K562 (cell line): ENCODE data around the gene CCDC88A. TPM values are rescaled to one million over a fixed set of nuclear protein-coding genes. Genes with fewer than 3 reads are reported as not detected.

Experiments used
- CEBPZ ChIP-seq: fragments of 150-350 bp; IDR thresholded peaks from 2 replicates; pipeline ENCODE4 v1.6.1; 2014; ENCODE audit warnings: low read depth, mild to moderate bottlenecking, low read length, borderline replicate concordance
- CHCHD3 ChIP-seq: fragments of 250-450 bp; sonication (Bioruptor Pico); IDR thresholded peaks from 2 replicates; pipeline ENCODE4 v2.1.2; 2022; ENCODE audit warnings: mild to moderate bottlenecking
- DIDO1 ChIP-seq: fragments of 450-650 bp; IDR thresholded peaks from 2 replicates; pipeline ENCODE4 v1.6.1; 2016; ENCODE audit warnings: low read depth, missing biosample characterization, missing genetic modification characterization
- EGR1 ChIP-seq: fragments of 450-650 bp; conservative IDR thresholded peaks from 2 replicates; pipeline ENCODE4 v1.6.1; 2017; ENCODE audit warnings: mild to moderate bottlenecking
- EP300 ChIP-seq: IDR thresholded peaks from 2 replicates; pipeline ENCODE4 v1.6.1; 2012; ENCODE audit warnings: low read length, improper control_type of control experiment
- FUS ChIP-seq: fragments of 200-400 bp; formaldehyde crosslinking; optimal IDR thresholded peaks from 2 replicates; pipeline ENCODE3; 2017; ENCODE audit warnings: low read depth, low read length
- HDAC6 ChIP-seq: IDR thresholded peaks from 2 replicates; pipeline ENCODE4 v1.6.1; 2012; ENCODE audit warnings: low read depth, mild to moderate bottlenecking, control low read depth, inconsistent platforms, low read length, moderate library complexity
- HINFP ChIP-seq: fragments of 450-650 bp; conservative IDR thresholded peaks from 2 replicates; pipeline ENCODE4 v1.6.1; 2016; ENCODE audit warnings: missing genetic modification characterization, low read depth, mild to moderate bottlenecking, control low read depth, missing compliant biosample characterization
- MTA2 ChIP-seq: fragments of 450-650 bp; IDR thresholded peaks from 2 replicates; pipeline ENCODE4 v1.6.1; 2016; ENCODE audit warnings: low read depth
- NCOA2 ChIP-seq, 2 experiments: fragments of 450-650 bp; IDR thresholded peaks; 2 replicates each; pipeline ENCODE4 v1.6.1; 2018; ENCODE audit warnings: mild to moderate bottlenecking in 2 of 2, moderate library complexity in 1 of 2; ENCODE audit not compliant: partially characterized antibody in 2 of 2
- NONO ChIP-seq, 2 experiments: fragments of 200-400 bp in 1 of 2; fragments of 450-650 bp in 1 of 2; formaldehyde crosslinking in 1 of 2; IDR thresholded peaks; 2 replicates each; pipeline ENCODE4 v1.6.1; 2017; ENCODE audit warnings: low read depth in 2 of 2, mild to moderate bottlenecking in 2 of 2, moderate library complexity in 2 of 2, low read length in 1 of 2
- NR1H2 ChIP-seq: sonication (generic); formaldehyde crosslinking; IDR thresholded peaks from 2 replicates; pipeline ENCODE4 v1.4.0; 2020; ENCODE audit warnings: mild to moderate bottlenecking, missing genetic modification reagents
- PCBP1 ChIP-seq: fragments of 200-400 bp; formaldehyde crosslinking; IDR thresholded peaks from 2 replicates; pipeline ENCODE4 v1.6.1; 2018; ENCODE audit warnings: mild to moderate bottlenecking, low read depth, low read length; ENCODE audit not compliant: poor library complexity, severe bottlenecking
- RHOXF2B ChIP-seq: fragments of 250-450 bp; sonication (Bioruptor Pico); conservative IDR thresholded peaks from 2 replicates; pipeline ENCODE4 v1.5.1; 2021
- TAF1 ChIP-seq: IDR thresholded peaks from 2 replicates; pipeline ENCODE4 v1.6.1; 2011; ENCODE audit warnings: mild to moderate bottlenecking, low read length, moderate library complexity; ENCODE audit not compliant: insufficient read depth, control insufficient read depth, severe bottlenecking; ENCODE audit errors: extremely low read depth
- TEAD4 ChIP-seq, 2 experiments: sonication (generic) in 1 of 2; formaldehyde crosslinking in 1 of 2; IDR thresholded peaks; 2 replicates each; pipeline versions ENCODE4 v1.6.1 to v1.8.0; 2012 to 2022; ENCODE audit warnings: borderline replicate concordance in 1 of 2, inconsistent platforms in 1 of 2, low read length in 1 of 2, mild to moderate bottlenecking in 1 of 2, missing genetic modification reagents in 1 of 2
- ZNF507 ChIP-seq: conservative IDR thresholded peaks from 2 replicates; pipeline ENCODE4 v1.6.1; 2017; ENCODE audit warnings: missing genetic modification characterization, missing compliant biosample characterization
- polyA plus RNA-seq, 8 experiments: library from polyadenylated mRNA; depleted of rRNA in 4 of 8; stranded (reverse) in 5 of 8; unstranded in 3 of 8; fragments of >200 nt; fragmentation: Nextera tagmentation in 2 of 8; fragmentation: Illumina TruSeq in 1 of 8; extraction: Ambion mirVana in 2 of 8; extraction: Trizol in 1 of 8; gene quantifications; 2 replicates each; pipeline versions ENCODE4 v1.2.1 to v1.2.3, GENCODE V29; 2011 to 2014; ENCODE audit warnings: inconsistent platforms in 1 of 8, missing spikeins in 1 of 8
- total RNA-seq, 7 experiments: library from RNA; depleted of rRNA in 6 of 7; stranded (reverse); fragments of >200 nt in 6 of 7; fragmentation: Illumina TruSeq in 2 of 7; extraction: Trizol in 2 of 7; gene quantifications; 2 replicates each; pipeline versions ENCODE4 v1.2.1 to v1.2.3, GENCODE V29; 2011 to 2021; ENCODE audit warnings: low replicate concordance in 1 of 7

CCDC88A gene
- total and polyA plus RNA-seq, 9 of the 15 experiments (the other 6 are each of a cell fraction or from before 2014, with no cell fraction given): 29.3 to 102 (median 55.6) TPM

GRCh38 chr2:55268907-55269644, 150.6 kb downstream of the CCDC88A start, which contains the start of gene MTIF2 (continued):
- TF ChIP-seq TEAD4 (IDR thresholded peaks at IDR 0.05; ENCODE audit: low read length) (peak; percentile 50), TEAD4 (CRISPR knock-in tag; IDR thresholded peaks at IDR 0.05; ENCODE audit: borderline replicate concordance) (no peak), HDAC6 (no peak), ZNF507 (no peak), RHOXF2B (CRISPR knock-in tag) (0 out of 2 replicates have a peak, but pooled peaks have one; percentile 54), EP300 (peak; percentile 50; the same call in 1 of the 2 replicates), DIDO1 (peak; percentile 90), MTA2 (peak; percentile 58; the same call in 1 of the 2 replicates), FUS (no peak), NONO (IDR thresholded peaks at IDR 0.05; ENCODE audit: low read depth in 2 of 2, low read length in 1 of 2) (0 out of 4 replicates have a peak, but pooled peaks of 1 of the 2 experiments have one; percentile 10), CEBPZ (no peak), NCOA2 (IDR thresholded peaks at IDR 0.05; ENCODE audit: partially characterized antibody in 2 of 2) (no peak), CHCHD3 (peak; percentile 79; the same call in 1 of the 2 replicates), PCBP1 (no peak), HINFP (tag) (peak; percentile 87), TAF1 (peak; percentile 97), NR1H2 (no peak), EGR1 (0 out of 2 replicates have a peak, but pooled peaks have one; percentile 6)
